Memory B cell (primary cell): ENCODE data around the gene STK40.

Experiments used
- ATAC-seq: fragments of 150-1000 bp; cut with Tn5 transposase; 2 replicates; pipeline ENCODE4 v1.10.0; 2021; ENCODE audit warnings: low read depth, mild to moderate bottlenecking, moderate library complexity
- DNase-seq, 2 donors: peaks; one replicate each; pipeline ENCODE4 v3.0.0; 2022; ENCODE audit warnings: low spot score in 2 of 2
- H3K27ac Mint-ChIP-seq: one replicate; pipeline ENCODE4 v1.8.0; 2022; ENCODE audit warnings: mild to moderate bottlenecking, moderate library complexity, mixed read lengths
- H3K27me3 Mint-ChIP-seq: one replicate; pipeline ENCODE4 v1.8.0; 2022; ENCODE audit warnings: mixed read lengths
- H3K36me3 Mint-ChIP-seq: one replicate; pipeline ENCODE4 v1.8.0; 2022; ENCODE audit warnings: mild to moderate bottlenecking, mixed read lengths
- H3K4me1 Mint-ChIP-seq: one replicate; pipeline ENCODE4 v1.8.0; 2022; ENCODE audit warnings: mixed read lengths
- H3K4me3 Mint-ChIP-seq: one replicate; pipeline ENCODE4 v1.8.0; 2022; ENCODE audit warnings: mild to moderate bottlenecking, moderate library complexity, mixed read lengths
- H3K9me3 Mint-ChIP-seq: one replicate; pipeline ENCODE4 v1.8.0; 2022; ENCODE audit warnings: mixed read lengths

Gene STK40

DNA sequence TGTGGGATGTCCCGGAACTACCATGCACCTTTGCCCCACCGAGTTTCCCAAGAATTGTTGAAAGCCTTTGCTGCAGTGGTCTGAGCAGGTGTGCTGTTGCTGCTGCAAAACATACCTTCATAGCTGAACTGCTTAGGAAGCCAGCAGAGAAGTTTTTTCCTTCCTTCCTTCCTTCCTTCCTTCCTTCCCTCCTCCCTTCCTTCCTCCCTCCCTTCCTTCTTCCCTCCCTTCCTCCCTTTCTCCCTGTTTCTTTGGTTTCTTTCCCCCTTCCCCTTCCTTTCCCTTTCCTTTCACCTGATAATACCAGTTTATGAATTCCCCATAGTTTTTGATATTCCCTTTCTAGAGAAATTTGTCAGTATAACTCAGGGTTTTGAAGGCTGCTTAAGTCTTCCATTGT lies 90.3 kb downstream of the STK40 start:
- DNase-seq (no peak), ATAC-seq (no peak)
- Mint-ChIP-seq H3K9me3 (no peaks in the 10 kb centered on the region), H3K4me1 (peaks cover 7% of the 10 kb centered on the region), H3K4me3 (no peak overlapping the region), H3K27ac (no peak overlapping the region), H3K36me3 (peaks cover 25% of the 10 kb centered on the region), H3K27me3 (no peaks in the 10 kb centered on the region)
